ENCODE results near the gene CRABP2.

Gene CRABP2

DNA sequence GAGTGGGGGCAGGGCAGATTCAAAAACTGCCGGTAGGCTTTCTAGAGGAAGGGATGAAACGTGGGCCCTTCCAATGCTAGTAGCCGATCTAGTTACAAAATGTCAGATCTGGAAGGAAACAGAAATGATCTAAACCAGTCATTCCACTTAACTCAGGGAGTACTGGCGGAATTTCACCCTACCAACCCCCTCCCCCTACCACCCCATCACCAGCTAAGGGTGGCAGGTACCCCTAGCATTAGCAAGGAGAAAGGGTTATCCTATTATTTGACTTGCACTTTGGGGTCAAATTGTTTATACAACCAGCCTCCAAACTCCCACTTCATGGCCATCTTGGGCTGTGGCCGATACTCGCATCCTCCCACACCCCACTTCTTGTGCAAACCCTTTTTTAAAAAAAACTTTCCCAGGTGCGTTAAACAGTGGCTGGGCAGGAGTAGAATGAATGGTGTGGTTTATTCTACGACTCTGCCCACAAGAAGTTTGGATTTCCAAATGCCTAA, 36.1 kb upstream of the CRABP2 start:
- DNase-seq = no peak

DNA sequence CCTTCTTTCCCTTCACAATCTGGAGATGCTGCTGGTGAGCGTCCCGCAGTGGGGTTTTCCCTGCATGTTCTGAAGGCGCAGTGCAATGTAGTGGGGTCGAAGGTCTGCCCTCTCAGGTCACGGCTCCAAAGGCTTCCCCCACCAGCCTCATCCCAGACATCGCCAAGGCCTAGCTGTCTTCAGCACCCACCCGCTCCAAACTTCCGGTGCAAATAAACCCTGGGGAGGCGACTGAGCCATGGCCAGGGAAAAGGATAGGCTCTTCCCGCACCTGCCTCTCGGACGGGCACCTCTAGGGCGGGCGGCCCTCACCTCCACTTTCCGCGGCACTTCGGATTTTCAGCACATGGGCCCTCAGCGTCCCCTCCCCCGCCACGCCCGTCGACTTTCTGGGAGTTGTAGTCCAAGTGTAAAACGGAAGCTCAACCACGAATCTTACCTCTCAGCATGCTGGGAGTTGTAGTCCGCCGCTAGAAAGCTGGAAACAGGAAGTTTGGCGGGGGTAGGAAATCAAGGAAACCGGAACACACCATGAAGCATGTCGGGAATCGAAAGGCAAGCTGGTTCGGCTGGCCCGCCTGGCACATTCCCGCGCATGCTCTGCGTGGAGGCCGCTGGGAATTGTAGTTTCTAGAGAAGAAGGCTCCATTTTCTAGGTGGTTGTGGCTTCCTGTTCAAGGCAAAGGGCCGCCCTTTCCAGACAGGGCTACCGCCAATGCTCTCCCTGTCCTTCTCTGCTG, 35.5 kb upstream of the CRABP2 start, which contains the start of gene MRPL24:
Gene MRPL24, minus strand, starts transcription at position 348 of the 740 bp plus-strand sequence. CDS start 2,384 bp downstream, outside the sequence.
- peak; percentile 99 for DNase-seq

DNA sequence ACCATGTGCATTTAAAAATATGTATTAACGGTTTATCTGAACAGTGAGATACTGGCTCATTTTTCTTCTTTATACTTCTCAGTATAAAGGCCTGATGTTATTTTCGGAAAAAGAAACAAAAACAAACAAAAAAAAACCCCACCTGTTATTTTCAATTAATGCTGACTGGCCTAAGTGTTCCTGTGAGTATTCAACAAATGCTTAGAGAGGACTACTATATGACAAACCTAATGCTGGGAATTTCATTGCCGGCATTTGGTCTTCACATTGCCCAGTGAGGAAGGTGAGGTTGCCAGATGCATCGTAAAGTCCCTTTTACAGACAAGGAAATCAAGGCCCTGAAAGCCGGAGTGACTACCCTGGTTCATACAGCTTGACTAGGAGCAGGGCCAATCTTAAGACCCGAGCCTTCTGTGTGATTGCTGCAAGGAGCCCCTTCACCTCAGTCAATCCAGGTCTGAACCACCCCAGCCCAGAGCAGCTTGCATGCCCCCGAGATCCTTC, 34.9 kb upstream of the CRABP2 start:
- no peak for DNase-seq

DNA sequence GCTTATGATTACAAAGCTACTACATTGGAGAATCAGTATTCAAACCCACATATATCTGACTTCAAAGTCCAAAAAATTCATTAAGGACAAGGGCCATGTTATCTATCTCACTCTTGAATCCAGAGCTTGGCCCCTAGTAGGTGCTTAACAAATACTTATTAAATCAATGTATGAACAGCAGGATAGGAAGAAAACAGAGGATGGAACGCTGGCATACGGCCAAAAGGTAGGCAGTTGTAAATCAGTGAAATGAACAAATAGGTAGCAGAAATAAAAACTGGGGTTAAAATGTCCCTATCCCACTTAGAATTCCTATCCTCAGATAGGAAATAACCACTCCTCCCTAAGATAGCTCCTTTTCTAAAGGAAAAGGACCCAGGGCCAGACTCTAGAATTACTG, 33.5 kb upstream of the CRABP2 start:
- DNase-seq = no peak

DNA sequence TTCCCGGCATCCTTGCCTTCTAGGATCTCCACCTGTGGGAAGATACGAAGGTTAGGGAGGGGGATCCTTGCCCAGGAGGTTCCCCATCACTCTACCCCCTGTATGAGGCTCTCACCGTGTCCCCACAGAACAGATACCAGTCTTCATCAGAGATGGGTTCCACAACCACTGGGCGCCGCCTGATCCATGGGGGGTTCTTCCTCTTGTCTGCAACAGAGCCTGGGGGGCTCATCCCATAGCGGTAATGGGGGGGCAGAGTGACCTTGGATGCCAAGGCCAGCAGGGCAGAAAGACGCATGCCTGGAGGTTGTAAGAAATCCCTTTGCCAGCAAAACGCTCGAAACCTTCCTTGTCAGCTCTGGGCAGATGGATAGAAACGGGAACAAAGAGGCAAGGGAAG, 33.0 kb upstream of the CRABP2 start:
- no peak for DNase-seq

DNA sequence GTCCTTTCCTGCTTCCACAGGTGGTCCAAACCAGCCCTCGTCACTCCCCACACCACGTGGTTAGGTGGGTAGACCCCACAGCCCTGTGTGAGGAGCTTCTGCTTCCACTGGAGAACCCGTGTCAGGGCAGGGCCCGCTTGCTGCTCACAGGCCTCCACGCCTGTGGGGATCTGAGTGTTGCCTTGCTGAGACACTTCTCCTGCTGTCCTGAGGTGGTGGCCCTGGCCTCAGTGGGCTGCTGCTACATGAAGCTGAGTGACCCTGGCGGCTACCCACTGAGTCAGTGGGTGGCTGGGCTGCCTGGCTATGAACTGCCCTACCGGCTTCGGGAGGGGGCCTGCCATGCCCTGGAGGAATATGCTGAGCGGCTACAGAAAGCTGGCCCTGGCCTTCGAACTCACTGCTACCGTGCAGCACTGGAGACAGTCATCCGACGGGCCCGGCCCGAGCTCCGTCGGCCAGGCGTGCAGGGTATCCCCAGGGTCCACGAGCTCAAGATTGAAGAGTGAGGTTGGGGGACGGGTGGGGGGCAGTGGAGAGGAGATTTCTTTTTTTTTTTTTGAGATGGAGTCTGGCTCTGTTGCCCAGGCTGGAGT, 28.7 kb upstream of the CRABP2 start:
- no peak for DNase-seq

DNA sequence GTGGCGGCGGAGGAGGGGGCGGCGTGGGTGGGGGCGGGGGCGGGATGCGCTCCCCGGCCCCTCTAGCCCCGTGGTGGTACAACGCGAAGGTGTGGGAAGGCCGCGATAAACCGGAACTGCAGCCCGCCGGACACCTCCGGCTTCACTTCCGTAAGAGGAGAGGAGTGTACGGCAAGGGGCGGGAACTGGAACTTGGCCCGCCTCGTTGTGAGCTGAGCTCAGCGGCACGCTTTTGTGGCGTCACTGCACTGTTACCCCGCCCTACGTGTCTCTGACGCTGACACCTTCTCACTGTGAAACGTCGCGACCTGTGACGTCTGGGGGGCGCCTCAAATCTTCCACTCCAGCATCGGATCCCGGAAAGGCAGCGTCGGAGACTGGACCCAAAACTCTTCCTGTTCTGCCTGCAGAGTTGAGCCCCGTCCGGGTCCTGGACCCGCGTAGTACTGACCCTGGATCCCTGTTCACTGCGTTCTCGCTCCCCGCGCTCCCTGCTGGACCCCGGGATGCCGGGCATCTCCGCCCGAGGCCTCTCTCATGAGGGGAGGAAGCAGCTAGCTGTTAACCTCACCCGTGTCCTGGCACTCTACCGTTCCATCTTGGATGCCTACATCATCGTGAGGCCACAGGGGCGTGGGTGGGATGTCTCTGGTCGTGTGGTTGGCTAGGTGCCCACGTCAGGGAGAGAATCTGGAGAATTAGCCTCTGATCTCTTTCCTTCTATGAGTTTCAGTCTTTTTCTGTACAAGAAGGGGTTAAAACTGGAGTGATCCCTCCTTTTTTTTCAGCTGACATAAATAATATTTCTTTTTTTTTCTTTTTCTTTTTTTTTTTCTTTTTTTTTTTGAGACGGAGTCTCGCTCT, 23.4 kb upstream of the CRABP2 start, which contains the start of gene ISG20L2:
Gene ISG20L2, minus strand, starts transcription at position 168 of the 864 bp plus-strand sequence. CDS start 1,114 bp downstream, outside the sequence.
- peak; percentile 98 for DNase-seq

DNA sequence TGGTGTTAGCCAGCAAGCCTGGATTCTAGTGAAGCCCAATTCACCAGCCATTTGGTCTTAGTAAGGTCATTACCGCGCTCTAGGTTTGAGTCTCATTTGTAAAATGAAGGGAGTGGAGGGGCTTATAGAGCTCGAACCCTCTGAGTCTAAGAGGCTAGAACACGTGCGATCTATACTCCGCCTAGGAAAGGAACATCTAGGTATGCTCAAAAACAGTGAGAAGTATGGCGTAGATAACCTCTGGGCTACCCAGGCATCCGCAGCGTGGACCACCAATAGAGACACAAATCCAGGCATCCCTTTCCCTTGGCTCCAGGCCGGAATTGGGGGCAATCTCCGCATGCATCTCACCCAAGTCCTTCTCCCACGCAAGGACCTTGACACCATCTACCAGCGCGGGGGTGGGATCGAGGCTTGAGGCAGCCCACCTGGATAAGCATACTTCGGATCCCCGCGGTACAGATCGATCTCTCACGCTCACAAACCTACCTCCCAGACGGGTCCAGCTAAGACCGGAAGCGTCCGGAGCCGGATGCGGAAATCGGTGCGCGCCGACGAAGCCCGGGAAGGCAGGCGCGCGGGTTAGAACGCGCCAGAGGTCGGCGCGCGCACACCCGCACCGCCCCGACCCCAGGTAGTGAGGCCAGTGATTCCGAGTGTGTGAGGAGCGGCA, 22.7 kb upstream of the CRABP2 start, which contains the start of gene METTL25B:
Gene METTL25B, plus strand, starts transcription at position 544 of the 673 bp plus-strand sequence. CDS start 636 bp downstream, outside the sequence.
- DNase-seq = peak; percentile 87

DNA sequence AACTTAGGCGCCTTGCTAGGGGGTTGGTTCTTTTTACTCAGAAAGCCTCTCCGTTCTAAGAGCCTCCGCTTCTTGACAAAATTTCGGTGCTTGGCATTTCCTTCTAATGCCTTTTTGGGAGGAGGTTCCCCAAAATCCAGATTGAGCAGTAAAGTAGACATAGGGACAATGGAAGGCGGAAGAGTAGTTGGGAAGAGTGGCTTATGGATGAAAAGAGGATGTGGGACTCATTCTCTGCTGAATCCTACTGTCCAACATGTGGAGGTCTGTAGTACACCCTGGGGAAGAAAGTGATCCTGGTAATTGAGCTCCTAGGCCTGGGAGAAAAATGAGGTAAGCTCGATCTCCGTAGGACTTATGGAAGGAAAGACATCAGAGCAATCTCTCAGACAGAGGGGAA, 22.1 kb upstream of the CRABP2 start:
- DNase-seq = no peak

DNA sequence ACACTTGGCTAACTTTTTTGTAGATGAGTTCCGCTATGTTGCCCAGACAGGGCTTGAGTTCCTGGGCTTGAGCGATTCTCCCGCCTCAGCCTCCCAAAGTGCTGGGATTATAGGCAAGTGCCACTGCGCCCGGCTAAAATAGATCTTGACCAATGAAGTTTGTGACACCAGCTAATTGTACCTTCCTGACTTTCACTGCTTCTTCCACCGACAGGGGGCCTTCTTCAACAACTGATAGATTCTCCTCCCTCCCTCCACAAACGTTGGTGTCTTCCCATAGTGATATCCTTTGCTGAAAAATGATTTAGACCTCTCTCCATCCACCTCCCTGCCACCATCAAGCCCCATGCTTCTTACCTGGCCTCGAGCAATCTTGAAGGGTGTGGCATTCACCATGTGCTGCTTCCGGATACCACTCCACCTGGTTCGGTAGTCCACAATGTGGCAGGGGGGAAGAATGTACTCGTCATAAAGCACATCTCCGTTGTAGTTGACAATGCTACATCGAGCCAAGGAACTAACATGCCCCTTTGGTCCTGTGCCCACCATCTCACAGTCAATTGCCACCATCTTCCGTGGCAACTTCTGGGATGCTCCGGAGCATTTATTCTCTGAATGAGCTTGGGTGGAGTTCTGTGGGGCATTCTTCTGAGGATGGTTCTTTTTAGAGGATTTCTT, 21.3 kb upstream of the CRABP2 start:
- no peak for DNase-seq

DNA sequence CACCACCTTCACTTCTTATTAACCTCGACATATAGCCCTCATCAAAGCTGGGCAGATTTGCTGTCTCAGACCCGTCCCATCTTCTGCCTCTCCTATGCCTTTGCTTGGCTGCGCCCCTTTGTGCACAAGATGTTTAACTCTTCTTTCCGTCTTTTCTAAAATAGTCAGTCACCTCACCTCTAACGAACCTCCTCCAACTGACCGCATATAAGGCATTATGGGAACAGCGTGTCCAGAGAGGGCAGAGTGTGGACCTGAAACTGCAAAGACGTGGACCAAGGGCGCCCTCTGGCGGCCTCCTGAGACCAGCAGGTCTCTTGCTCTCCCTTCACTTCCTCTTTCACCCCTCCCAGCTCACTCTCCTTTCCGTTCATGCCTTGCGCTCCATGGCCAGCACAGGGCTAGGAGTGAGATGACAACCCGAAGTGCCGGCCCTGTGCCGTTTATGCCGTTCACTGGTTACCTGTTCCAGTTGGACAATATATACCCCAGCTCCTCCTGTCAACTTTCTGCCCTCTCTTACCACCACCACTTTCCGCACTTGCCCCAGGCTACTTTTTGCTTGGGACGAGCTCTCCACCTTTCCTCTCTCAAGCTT, 20.4 kb upstream of the CRABP2 start:
- peak; percentile 83 for DNase-seq

DNA sequence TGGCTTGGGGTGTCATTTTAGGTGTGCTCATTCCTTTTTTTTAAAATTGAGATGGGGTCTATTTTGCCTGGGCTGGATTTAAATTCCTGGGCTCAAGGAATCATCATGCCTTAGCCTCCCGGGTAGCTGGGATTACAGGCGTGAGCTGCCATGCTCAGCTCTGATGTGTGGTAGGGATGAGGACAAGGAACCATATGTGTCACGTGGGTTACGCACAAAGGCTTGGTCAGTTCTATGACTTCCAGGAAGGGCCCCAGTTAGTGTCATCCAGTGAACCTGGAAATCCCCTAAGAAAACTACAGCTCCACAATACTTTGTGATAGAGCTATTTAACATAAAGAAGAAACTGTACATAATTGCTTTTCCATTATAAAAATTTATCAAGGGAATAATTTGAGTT, 16.2 kb upstream of the CRABP2 start:
- DNase-seq = no peak

DNA sequence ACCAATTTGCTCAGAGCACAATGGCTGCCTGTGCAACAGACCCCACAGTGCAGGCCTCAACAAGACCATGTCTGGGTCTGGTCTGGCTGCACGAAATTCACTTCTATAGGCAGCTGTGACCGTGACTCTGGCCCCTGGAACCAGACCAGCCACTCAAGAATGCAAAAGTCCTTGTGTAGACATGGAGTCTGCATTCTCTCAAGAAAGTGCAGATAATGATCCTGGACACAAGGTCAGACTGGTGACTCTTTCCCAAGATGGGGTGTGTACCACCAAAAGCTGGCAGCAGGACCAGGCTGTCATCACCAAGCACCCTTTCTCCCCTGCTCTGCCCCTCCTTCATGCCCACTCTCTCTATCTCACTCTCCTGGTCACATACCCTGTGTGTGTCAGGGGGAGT, 15.7 kb upstream of the CRABP2 start:
- no peak for DNase-seq

DNA sequence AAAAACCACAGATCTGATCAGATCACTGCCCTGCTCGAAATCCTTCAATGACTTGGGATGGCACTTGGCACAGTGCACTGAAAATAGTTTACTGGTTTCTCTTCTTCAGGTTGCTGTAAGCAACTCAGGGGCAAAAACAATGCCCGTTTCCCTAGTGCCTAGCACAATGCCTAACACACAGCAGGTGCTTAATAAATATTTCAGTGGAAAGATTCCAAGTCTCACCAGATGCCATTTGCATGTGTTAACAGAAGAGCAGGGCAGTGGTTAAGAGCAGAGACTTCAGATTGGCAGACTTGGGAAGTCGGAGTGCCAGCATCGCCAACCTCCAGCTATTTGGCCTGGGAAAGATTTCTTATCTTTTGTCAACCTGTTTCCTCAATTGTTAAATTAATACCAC, 12.0 kb upstream of the CRABP2 start:
- no peak for DNase-seq

DNA sequence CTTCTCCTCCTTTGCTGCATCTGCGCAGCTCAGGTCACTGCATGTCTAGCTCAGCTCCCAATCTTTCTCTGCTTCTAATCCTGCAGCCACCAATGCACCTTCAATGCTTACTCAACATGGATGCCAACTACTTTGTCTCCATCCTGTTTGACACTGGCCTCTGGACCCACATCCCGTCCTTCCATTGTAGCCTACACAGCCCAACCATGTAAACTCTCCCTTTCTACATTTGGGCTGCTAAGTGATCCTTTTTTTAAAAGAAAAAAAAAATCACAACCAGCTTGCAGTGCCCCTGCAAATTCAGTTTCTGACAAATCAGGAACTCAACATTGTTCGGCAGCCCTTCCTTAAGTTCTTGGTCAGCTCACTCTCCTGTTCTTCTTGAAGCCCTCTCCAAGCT, 9.4 kb upstream of the CRABP2 start:
- DNase-seq = no peak

DNA sequence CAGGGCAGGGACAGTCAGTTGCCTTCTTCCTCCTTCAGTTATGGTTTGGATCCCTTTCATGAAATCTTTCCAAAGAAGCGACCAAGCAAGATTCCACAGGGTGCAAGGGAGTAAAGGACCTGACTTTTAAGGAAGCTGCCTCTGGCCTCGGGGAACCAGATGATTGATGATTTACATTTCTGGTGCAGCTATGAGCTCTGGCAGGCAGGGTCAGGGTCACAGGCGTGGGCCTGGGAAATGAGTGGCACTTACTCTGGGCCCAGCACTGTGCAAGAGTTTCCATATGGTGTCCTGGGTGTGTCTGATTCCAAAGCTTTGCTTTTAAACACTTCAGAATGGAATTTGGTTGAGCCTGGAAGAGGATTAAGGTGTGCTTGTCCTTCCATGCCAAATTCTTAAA, 7.2 kb upstream of the CRABP2 start:
- no peak for DNase-seq

DNA sequence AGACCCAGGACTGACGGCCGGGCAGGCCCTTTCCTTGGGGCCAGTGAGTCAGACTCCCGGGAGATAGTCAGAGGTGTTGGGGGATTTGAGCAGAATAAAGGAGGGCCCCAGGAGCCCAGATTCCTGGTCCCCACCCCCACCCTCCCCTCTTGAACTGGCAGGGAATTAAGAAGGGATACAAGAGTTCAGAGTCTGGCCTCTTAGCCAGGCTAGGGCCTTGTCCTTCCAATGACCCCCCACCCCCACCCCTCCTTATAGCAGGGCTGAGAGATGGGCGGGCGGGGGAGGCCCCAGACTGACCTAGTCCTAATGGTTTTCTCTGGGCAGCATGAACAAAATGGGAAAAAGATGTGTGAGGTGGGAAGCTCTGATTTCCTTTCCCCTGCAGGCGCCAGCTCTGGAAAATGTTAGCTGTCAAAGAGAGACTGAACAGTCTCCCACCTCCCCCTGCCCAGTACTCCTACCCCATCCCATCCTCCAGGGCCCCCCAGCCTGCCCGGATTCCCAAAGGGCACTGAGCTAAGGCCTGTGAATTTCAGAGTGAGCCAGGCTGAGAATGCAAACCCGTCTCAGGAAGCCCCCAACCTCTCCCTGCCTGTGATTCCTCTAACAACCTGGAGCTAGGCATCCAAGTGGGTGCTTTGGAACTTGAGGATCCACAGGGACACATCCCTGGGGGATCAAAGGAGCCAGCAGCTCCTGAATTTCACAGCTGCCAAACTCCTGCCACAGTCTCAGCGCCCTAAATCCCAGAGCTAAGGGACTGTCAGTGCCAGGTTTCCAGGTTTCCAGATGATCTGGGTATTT, 5.8 kb upstream of the CRABP2 start:
- DNase-seq = no peak

DNA sequence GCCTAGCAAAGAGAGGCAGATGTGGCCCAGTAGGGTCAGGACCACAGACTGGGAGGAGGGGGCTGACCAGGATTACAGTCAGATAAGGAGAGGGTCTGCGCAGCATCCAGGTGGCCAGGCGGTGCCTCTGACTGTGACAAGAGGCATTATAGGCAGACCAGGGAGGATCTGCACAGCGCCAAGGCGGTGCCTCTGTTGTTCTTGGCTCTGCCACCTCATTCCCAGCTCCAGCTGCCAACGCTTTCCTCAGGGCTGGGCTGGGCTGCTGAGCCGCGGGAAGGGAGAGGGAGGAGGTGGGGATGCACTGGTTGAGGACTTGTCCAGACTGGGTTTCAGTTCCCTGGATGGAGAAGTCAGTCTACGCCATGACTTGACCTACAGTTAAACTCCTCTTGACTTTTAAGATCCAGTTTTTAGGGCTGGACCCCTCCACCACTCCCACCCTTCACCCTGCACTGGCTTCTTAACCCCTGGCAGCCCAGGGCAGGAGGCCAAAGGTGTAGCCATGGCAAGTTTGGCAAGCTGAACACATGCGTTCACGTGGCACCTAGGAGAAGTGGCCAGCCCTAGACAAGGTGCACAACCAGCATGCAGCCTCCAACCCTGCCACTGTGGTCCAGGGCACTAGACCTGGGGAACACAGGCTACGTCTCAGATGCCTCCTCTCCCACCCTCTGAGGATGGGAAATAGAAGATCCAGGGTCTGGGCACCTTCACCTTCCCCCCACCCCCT, 4.5 kb upstream of the CRABP2 start:
- DNase-seq = no peak

DNA sequence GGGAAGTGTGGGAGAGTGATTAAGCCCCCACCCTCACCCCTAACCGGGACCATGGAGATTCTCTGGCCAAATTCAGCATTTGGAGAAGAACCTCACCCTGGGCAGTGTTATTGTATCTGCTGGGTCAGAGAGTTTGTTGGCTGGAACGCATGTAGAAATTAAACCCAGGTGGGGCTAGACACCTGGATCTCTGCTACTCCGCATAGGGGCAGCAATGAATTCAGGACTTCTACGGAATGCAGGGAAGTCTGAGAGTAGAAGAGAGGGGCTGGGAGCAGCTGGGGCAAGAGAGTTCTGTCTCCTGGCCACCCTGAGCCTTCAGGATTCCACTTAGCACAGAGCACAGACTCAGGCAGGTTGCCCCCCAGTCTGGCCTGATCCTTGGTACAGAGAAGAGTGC, 3.6 kb upstream of the CRABP2 start:
- DNase-seq = no peak

DNA sequence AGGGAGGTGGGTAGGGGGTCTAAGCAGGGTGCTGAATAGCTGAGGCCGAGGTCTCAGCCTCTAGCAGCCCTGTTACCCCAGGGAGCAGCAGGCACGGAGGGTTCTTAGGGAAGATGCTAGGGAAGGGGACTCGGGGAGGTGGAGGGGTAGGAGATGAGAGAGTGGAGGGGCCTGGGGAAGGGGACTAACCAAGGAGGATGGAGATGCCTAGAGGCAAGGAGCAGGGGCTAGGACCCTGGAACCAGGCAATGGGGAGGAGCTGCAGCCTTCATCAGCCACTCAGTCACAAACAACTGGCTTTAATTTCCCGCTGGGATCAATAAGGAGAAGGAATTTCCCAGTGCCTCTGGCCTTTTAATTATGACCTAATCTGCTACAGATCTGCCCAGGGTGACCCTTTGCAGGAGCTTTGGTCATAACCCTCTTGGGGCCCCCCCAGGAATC, 2.9 kb upstream of the CRABP2 start:
- DNase-seq = no peak

Measured in NCI-H345 (cell line).